Measurements from ENCODE around the gene OTUB2.
"Not testable (repeated sequence)": the region's sequence is repeated elsewhere in the genome, so short reads cannot be mapped to it uniquely, and the experiment has no call there.

GRCh38 chr14:94072076-94072475 lies 45.9 kb downstream of the OTUB2 start:
- TF ChIP-seq POLR2AphosphoS5 (IDR thresholded peaks at IDR 0.05; ENCODE audit: insufficient read depth in 1 of 2, low read depth in 1 of 2); POLR2A (IDR thresholded peaks at IDR 0.05): not testable (repeated sequence)
- TF ChIP-seq, protein P1, sequence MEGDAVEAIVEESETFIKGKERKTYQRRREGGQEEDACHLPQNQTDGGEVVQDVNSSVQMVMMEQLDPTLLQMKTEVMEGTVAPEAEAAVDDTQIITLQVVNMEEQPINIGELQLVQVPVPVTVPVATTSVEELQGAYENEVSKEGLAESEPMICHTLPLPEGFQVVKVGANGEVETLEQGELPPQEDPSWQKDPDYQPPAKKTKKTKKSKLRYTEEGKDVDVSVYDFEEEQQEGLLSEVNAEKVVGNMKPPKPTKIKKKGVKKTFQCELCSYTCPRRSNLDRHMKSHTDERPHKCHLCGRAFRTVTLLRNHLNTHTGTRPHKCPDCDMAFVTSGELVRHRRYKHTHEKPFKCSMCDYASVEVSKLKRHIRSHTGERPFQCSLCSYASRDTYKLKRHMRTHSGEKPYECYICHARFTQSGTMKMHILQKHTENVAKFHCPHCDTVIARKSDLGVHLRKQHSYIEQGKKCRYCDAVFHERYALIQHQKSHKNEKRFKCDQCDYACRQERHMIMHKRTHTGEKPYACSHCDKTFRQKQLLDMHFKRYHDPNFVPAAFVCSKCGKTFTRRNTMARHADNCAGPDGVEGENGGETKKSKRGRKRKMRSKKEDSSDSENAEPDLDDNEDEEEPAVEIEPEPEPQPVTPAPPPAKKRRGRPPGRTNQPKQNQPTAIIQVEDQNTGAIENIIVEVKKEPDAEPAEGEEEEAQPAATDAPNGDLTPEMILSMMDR (IDR thresholded peaks at IDR 0.05), result not testable (repeated sequence)

All from vagina (tissue), 2 donors.